ENCODE results near the gene APOA1.

DNA sequence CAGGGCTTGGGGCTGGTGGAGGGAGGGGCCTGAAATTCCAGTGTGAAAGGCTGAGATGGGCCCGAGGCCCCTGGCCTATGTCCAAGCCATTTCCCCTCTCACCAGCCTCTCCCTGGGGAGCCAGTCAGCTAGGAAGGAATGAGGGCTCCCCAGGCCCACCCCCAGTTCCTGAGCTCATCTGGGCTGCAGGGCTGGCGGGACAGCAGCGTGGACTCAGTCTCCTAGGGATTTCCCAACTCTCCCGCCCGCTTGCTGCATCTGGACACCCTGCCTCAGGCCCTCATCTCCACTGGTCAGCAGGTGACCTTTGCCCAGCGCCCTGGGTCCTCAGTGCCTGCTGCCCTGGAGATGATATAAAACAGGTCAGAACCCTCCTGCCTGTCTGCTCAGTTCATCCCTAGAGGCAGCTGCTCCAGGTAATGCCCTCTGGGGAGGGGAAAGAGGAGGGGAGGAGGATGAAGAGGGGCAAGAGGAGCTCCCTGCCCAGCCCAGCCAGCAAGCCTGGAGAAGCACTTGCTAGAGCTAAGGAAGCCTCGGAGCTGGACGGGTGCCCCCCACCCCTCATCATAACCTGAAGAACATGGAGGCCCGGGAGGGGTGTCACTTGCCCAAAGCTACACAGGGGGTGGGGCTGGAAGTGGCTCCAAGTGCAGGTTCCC, 7.8 kb downstream of the APOA1 start, which contains the start of gene APOC3:
- TF ChIP-seq, protein P1, sequence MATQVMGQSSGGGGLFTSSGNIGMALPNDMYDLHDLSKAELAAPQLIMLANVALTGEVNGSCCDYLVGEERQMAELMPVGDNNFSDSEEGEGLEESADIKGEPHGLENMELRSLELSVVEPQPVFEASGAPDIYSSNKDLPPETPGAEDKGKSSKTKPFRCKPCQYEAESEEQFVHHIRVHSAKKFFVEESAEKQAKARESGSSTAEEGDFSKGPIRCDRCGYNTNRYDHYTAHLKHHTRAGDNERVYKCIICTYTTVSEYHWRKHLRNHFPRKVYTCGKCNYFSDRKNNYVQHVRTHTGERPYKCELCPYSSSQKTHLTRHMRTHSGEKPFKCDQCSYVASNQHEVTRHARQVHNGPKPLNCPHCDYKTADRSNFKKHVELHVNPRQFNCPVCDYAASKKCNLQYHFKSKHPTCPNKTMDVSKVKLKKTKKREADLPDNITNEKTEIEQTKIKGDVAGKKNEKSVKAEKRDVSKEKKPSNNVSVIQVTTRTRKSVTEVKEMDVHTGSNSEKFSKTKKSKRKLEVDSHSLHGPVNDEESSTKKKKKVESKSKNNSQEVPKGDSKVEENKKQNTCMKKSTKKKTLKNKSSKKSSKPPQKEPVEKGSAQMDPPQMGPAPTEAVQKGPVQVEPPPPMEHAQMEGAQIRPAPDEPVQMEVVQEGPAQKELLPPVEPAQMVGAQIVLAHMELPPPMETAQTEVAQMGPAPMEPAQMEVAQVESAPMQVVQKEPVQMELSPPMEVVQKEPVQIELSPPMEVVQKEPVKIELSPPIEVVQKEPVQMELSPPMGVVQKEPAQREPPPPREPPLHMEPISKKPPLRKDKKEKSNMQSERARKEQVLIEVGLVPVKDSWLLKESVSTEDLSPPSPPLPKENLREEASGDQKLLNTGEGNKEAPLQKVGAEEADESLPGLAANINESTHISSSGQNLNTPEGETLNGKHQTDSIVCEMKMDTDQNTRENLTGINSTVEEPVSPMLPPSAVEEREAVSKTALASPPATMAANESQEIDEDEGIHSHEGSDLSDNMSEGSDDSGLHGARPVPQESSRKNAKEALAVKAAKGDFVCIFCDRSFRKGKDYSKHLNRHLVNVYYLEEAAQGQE (IDR thresholded peaks at IDR 0.05; ENCODE audit: insufficient read depth in 1 of 2, low read depth in 2 of 2, low read length in 2 of 2), result no peak
- no peak for TF ChIP-seq TAF1 (IDR thresholded peaks at IDR 0.05; ENCODE audit: borderline replicate concordance, insufficient read depth, low read length)

All from PFSK-1 (cell line).